ENCODE data around the gene DEFB132. TPM values are rescaled to one million over a fixed set of nuclear protein-coding genes. Genes with fewer than 3 reads are reported as not detected.
A peak's percentile ranks its signal among the peaks of the same experiment; 100 is the strongest.
"Not testable (repeated sequence)": the region's sequence is repeated elsewhere in the genome, so short reads cannot be mapped to it uniquely, and the experiment has no call there.

Gene DEFB132
- polyA plus RNA-seq, 3 donors = not detected

DNA sequence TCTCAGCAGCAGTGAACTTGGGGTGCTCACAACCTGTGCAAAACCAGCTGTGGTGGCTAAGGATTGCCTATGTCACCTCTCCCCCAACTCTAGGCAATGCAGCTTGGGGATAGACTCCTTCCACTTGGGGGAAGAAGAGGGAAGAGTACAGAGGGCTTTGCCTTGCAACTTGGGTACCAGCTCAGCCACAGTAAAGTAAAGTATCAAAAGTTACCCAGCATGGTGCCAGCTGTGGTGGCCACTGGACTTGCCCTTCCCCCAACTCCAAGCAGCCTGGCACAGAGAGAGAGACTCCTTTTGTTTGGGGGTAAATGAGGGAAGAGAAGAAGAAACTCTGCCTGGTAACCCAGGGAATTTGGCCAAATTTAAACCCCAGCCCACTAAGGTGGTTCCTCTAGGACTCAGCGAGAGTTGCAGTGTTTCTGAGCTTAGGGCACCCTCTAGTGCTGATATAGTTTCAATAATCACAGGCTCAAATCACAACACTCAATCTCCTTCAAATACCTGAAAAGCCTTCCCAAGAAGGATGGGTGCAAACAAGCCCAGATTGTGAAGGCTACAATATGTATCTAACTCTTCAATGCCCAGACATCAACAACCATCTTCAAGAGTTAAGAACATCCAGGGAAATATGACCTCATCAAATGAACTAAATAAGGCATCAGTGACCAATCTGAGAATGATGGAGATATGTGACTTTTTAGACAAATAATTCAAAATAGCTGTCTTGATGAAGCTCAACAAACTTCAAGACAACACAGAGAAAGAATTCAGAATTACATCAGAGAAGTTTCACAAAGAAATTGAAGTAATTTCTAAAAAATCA lies 38.0 kb upstream of the DEFB132 start:
- H3K4me3 ChIP-seq (replicated peaks in 1 of 3; ENCODE audit: low read depth in 2 of 3, low read length in 3 of 3) = no peak overlapping the region
- no peaks in the 10 kb centered on the region for H3K4me1 Mint-ChIP-seq
- H3K27ac ChIP-seq (ENCODE audit: low read depth in 1 of 2, low read length in 2 of 2) = no peak overlapping the region
- no peak overlapping the region for H3K4me3 Mint-ChIP-seq
- no peaks in the 10 kb centered on the region for H3K36me3 ChIP-seq (replicated peaks in 1 of 2; ENCODE audit: control insufficient read depth in 1 of 2, insufficient read depth in 2 of 2, low read length in 2 of 2)
- no peak overlapping the region for H3K4me2 ChIP-seq (replicated peaks; ENCODE audit: extremely low read depth, low read length, poor library complexity, severe bottlenecking)
- H3K9me3 Mint-ChIP-seq = no peaks in the 10 kb centered on the region
- no peaks in the 10 kb centered on the region for H3K9me3 ChIP-seq (replicated peaks in 1 of 2; ENCODE audit: control insufficient read depth in 1 of 2, insufficient read depth in 1 of 2, low read length in 2 of 2)
- H3K4me1 ChIP-seq (ENCODE audit: control insufficient read depth in 1 of 2, insufficient read depth in 2 of 2, low read length in 2 of 2) = no peaks in the 10 kb centered on the region
- H3K36me3 Mint-ChIP-seq = no peaks in the 10 kb centered on the region
- peak overlapping the region in 1 of 7 donors; percentile 54 for H3K27ac Mint-ChIP-seq
- H3K27me3 Mint-ChIP-seq (ENCODE audit: low read depth in 3 of 3) = peaks cover 8 to 16% (median 15%) of the 10 kb centered on the region in 3 donors
- H3K9ac ChIP-seq (ENCODE audit: insufficient read depth, low read length, poor library complexity, severe bottlenecking) = no peak overlapping the region
- H4K20me1 ChIP-seq (ENCODE audit: insufficient read depth, low read length) = no peaks in the 10 kb centered on the region
- WGBS (ENCODE audit: insufficient coverage) = 20% methylated on average over 1 of the region's 1 CpG
- no peak overlapping the region for H2AFZ ChIP-seq (ENCODE audit: insufficient read depth, low read depth, low read length, poor library complexity, severe bottlenecking)
- TF ChIP-seq, protein P1, sequence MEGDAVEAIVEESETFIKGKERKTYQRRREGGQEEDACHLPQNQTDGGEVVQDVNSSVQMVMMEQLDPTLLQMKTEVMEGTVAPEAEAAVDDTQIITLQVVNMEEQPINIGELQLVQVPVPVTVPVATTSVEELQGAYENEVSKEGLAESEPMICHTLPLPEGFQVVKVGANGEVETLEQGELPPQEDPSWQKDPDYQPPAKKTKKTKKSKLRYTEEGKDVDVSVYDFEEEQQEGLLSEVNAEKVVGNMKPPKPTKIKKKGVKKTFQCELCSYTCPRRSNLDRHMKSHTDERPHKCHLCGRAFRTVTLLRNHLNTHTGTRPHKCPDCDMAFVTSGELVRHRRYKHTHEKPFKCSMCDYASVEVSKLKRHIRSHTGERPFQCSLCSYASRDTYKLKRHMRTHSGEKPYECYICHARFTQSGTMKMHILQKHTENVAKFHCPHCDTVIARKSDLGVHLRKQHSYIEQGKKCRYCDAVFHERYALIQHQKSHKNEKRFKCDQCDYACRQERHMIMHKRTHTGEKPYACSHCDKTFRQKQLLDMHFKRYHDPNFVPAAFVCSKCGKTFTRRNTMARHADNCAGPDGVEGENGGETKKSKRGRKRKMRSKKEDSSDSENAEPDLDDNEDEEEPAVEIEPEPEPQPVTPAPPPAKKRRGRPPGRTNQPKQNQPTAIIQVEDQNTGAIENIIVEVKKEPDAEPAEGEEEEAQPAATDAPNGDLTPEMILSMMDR (IDR thresholded peaks at IDR 0.05) = no peak
- intact Hi-C loops (cut with micrococcal nuclease) = no loop called here
- DNase-seq = no peak
- peaks cover 0 to 6% of the 10 kb centered on the region in 2 donors for H3K27me3 ChIP-seq (ENCODE audit: control insufficient read depth in 2 of 2, insufficient read depth in 2 of 2, low read length in 2 of 2)
- no peaks in the 10 kb centered on the region for H3K79me2 ChIP-seq (ENCODE audit: insufficient read depth, low read length)

DNA sequence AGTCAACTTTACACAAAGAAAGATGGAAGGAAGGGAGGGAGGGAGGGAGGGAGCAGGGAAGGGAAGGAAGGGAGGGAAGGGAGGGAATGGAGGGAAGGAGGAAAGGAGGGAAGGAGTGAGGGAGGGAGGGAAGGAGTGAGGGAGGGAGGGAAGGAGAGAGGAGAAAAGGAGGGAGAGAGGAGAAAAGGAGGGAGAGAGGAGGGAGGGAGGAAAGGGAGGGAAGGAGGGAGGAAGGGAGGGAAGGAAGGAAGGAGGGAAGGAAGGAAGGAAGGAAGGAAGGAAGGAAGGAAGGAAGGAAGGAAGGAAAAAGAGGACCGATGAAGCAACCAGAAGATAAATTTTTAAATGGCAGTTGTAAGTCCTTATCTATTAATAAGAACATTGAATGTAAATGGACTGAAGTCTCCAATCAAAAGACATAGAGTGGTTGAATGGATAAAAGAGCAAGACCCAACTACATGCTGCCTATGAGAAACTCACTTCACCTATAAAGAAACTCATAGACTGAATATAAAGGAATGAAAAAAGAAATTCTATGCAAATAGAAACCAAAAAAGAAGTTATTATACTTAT lies 36.2 kb upstream of the DEFB132 start:
- Histone ChIP-seq H3K79me2 (ENCODE audit: insufficient read depth, low read length) (no peaks in the 10 kb centered on the region), H3K4me3 (replicated peaks in 1 of 3; ENCODE audit: low read depth in 2 of 3, low read length in 3 of 3) (no peak overlapping the region), H3K4me1 (ENCODE audit: control insufficient read depth in 1 of 2, insufficient read depth in 2 of 2, low read length in 2 of 2) (no peaks in the 10 kb centered on the region), H3K9me3 (replicated peaks in 1 of 2; ENCODE audit: control insufficient read depth in 1 of 2, insufficient read depth in 1 of 2, low read length in 2 of 2) (no peaks in the 10 kb centered on the region), H3K4me2 (replicated peaks; ENCODE audit: extremely low read depth, low read length, poor library complexity, severe bottlenecking) (no peak overlapping the region), H2AFZ (ENCODE audit: insufficient read depth, low read depth, low read length, poor library complexity, severe bottlenecking) (no peak overlapping the region), H4K20me1 (ENCODE audit: insufficient read depth, low read length) (no peaks in the 10 kb centered on the region), H3K27ac (ENCODE audit: low read depth in 1 of 2, low read length in 2 of 2) (no peak overlapping the region), H3K27me3 (ENCODE audit: control insufficient read depth in 2 of 2, insufficient read depth in 2 of 2, low read length in 2 of 2) (peaks cover 0 to 6% of the 10 kb centered on the region in 2 donors), H3K36me3 (replicated peaks in 1 of 2; ENCODE audit: control insufficient read depth in 1 of 2, insufficient read depth in 2 of 2, low read length in 2 of 2) (no peaks in the 10 kb centered on the region), H3K9ac (ENCODE audit: insufficient read depth, low read length, poor library complexity, severe bottlenecking) (no peak overlapping the region)
- intact Hi-C loops (cut with micrococcal nuclease) = no loop called here
- peaks cover 0 to 4% (median 0%) of the 10 kb centered on the region in 7 donors for H3K9me3 Mint-ChIP-seq
- H3K4me1 Mint-ChIP-seq = no peaks in the 10 kb centered on the region
- WGBS (ENCODE audit: insufficient coverage) = no CpG with 5 or more reads among the region's 1 CpG
- peaks cover 8 to 16% (median 15%) of the 10 kb centered on the region in 3 donors for H3K27me3 Mint-ChIP-seq (ENCODE audit: low read depth in 3 of 3)
- no peak for DNase-seq
- H3K4me3 Mint-ChIP-seq = no peak overlapping the region
- TF ChIP-seq, protein P1 (IDR thresholded peaks at IDR 0.05) = no peak
- no peaks in the 10 kb centered on the region for H3K36me3 Mint-ChIP-seq
- H3K27ac Mint-ChIP-seq = no peak overlapping the region

DNA sequence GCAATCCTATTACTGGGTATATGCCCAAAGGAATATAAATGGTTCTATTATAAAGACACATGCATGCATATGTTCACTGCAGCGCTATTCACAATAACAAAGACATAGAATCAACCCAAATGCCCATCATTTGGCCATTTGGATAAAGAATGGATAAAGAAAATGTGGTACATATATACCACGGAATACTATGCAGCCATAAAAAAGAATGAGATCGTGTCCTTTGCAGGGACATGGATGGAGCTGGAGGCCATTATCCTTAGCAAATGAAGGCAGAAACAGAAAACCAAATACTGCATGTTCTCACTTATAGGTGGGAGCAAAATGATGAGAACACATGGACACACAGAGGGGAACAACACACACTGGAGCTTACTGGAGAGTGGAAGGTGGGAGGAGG lies 31.6 kb upstream of the DEFB132 start:
- not testable (repeated sequence) for H3K9ac ChIP-seq (ENCODE audit: insufficient read depth, low read length, poor library complexity, severe bottlenecking); H3K4me3 Mint-ChIP-seq

More for the DNA sequence above, 31.6 kb upstream of the DEFB132 start:
- H3K27ac Mint-ChIP-seq; H3K9me3 Mint-ChIP-seq; H3K36me3 ChIP-seq (replicated peaks in 1 of 2; ENCODE audit: control insufficient read depth in 1 of 2, insufficient read depth in 2 of 2, low read length in 2 of 2); H2AFZ ChIP-seq (ENCODE audit: insufficient read depth, low read depth, low read length, poor library complexity, severe bottlenecking); H3K4me3 ChIP-seq (replicated peaks in 1 of 3; ENCODE audit: low read depth in 2 of 3, low read length in 3 of 3); intact Hi-C loops (cut with micrococcal nuclease); H3K27ac ChIP-seq (ENCODE audit: low read depth in 1 of 2, low read length in 2 of 2); H3K4me2 ChIP-seq (replicated peaks; ENCODE audit: extremely low read depth, low read length, poor library complexity, severe bottlenecking); DNase-seq; H4K20me1 ChIP-seq (ENCODE audit: insufficient read depth, low read length); H3K36me3 Mint-ChIP-seq; H3K79me2 ChIP-seq (ENCODE audit: insufficient read depth, low read length); H3K27me3 ChIP-seq (ENCODE audit: control insufficient read depth in 2 of 2, insufficient read depth in 2 of 2, low read length in 2 of 2); H3K27me3 Mint-ChIP-seq (ENCODE audit: low read depth in 3 of 3); H3K9me3 ChIP-seq (replicated peaks in 1 of 2; ENCODE audit: control insufficient read depth in 1 of 2, insufficient read depth in 1 of 2, low read length in 2 of 2): not testable (repeated sequence)
- H3K4me1 Mint-ChIP-seq = peaks cover 16% of the 10 kb centered on the region
- no CpG with 5 or more reads among the region's 3 CpGs for WGBS (ENCODE audit: insufficient coverage)
- peaks cover 13 to 15% of the 10 kb centered on the region in 2 donors for H3K4me1 ChIP-seq (ENCODE audit: control insufficient read depth in 1 of 2, insufficient read depth in 2 of 2, low read length in 2 of 2)
